Upper lobe of left lung (tissue), 4 donors: ENCODE data around the gene LNX2.

ENCODE experiments used
- POLR2AphosphoS5 ChIP-seq, 2 donors: sonication (generic); formaldehyde crosslinking; IDR thresholded peaks; one replicate each; pipeline ENCODE4 v1.5.1; 2017; ENCODE audit warnings: antibody characterized with exemption in 2 of 2
- TF ChIP-seq, protein P1 (sequence below), 6 experiments: fragments of 450-650 bp in 4 of 6; fragments of 200-600 bp in 2 of 6; sonication (generic) in 2 of 6; IDR thresholded peaks; one replicate each; pipeline ENCODE4 v1.5.1; 2016 to 2019; ENCODE audit warnings: antibody characterized with exemption in 6 of 6

DNA sequence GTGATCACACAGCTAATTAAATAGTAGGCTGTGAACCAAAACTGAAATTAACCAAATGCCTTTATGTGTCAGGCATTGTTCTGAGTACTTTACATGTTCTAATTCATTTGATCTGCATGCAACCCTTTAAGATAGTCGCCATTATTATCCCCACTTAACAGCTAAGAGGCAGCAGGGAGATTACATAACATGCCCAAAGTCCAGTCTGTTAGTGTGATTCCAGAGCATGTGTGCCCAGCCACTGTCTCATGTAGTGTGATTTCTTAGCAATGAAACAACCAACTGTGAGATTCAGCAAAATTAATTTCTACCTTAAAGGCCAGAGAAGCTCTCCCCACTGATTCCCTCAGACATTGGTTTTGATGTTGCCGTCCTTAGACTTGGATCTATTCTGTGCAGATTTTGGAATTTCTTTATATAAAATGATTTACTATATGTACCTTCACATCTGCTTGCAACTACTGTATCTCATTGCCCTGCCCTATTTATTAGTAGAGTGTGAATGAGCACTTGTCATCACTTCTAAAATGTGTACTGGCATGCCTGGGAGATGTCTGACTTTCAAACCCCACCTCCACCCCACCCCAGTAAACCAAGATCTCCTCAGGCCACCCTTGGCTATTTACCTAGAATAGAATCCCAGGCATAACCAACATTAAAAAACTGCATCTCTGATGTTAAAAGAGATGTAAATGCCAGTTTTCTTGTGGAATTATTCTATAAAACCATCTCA, 42.6 kb upstream of the LNX2 start:
- TF ChIP-seq, protein P1, sequence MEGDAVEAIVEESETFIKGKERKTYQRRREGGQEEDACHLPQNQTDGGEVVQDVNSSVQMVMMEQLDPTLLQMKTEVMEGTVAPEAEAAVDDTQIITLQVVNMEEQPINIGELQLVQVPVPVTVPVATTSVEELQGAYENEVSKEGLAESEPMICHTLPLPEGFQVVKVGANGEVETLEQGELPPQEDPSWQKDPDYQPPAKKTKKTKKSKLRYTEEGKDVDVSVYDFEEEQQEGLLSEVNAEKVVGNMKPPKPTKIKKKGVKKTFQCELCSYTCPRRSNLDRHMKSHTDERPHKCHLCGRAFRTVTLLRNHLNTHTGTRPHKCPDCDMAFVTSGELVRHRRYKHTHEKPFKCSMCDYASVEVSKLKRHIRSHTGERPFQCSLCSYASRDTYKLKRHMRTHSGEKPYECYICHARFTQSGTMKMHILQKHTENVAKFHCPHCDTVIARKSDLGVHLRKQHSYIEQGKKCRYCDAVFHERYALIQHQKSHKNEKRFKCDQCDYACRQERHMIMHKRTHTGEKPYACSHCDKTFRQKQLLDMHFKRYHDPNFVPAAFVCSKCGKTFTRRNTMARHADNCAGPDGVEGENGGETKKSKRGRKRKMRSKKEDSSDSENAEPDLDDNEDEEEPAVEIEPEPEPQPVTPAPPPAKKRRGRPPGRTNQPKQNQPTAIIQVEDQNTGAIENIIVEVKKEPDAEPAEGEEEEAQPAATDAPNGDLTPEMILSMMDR (IDR thresholded peaks at IDR 0.05) = no peak
- no peak for TF ChIP-seq POLR2AphosphoS5 (IDR thresholded peaks at IDR 0.05)
